Activated naive CD8-positive, alpha-beta T cell (primary cell): ENCODE measurements around the gene NUTM2B.
"Not testable (repeated sequence)": the region's sequence is repeated elsewhere in the genome, so short reads cannot be mapped to it uniquely, and the experiment has no call there.

Source experiments
- H3K27ac Mint-ChIP-seq: one replicate; pipeline ENCODE4 v1.8.0; 2021; ENCODE audit warnings: mixed read lengths
- H3K27me3 Mint-ChIP-seq: one replicate; pipeline ENCODE4 v1.8.0; 2021; ENCODE audit warnings: mixed read lengths
- H3K36me3 Mint-ChIP-seq: one replicate; pipeline ENCODE4 v1.8.0; 2021; ENCODE audit warnings: mixed read lengths
- H3K4me1 Mint-ChIP-seq: one replicate; pipeline ENCODE4 v1.8.0; 2021; ENCODE audit warnings: low read depth, mixed read lengths
- H3K4me3 Mint-ChIP-seq: one replicate; pipeline ENCODE4 v1.8.0; 2021; ENCODE audit warnings: mild to moderate bottlenecking, mixed read lengths
- H3K9me3 Mint-ChIP-seq: one replicate; pipeline ENCODE4 v1.8.0; 2021; ENCODE audit warnings: low read depth, mixed read lengths

The NUTM2B gene

DNA sequence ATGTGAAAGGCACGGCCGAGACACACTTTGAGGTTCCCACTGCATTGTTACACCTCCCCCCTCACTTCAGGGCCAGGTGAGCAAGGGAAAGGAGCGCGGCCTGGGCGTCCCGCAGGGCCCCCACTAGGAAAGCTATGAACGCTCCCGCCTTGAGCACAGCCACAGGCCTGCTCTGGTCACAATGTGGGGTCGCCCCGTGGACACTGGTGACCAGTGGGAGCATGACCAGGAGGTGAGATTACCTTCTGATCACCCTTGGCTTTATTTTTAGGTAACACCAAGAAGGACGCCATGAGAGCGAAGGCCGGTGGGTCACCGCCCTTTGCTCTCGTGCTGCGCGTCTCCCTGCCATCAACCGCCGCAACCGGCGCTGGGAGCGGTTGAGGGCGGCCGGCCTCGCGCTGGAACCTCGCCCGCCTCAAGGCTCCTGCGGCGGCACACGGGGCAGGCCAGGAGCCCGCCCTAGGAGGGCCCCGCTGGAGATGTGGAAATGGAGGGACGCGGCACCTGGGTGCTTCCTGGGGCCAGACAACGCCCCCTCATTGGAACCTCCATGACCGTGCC is 2.6 kb upstream of the NUTM2B start:
- not testable (repeated sequence) for H3K9me3 Mint-ChIP-seq, H3K4me3 Mint-ChIP-seq

DNA sequence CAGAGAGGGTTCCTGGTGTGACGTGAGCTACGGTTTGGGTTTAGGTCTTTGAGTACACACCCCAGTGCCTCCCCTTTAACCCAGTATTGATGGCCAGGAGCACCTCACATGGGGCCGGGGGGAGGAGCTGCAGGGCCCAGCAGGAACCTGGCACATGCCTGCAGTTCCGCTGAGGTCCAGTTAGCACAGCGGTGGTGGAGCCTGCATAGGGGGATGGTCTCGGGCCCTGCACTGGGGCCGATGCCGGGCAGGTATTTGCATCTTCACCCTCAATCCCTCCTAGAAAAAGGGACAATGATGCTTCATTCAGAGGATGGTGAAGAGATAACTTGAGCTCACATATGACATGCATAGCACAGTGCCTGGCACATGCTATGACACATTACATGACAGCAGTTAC is 4.0 kb downstream of the NUTM2B start:
- not testable (repeated sequence) for H3K27ac Mint-ChIP-seq, H3K9me3 Mint-ChIP-seq, H3K27me3 Mint-ChIP-seq, H3K36me3 Mint-ChIP-seq, H3K4me3 Mint-ChIP-seq, H3K4me1 Mint-ChIP-seq

More for the DNA sequence above, 2.6 kb upstream of the NUTM2B start:
- H3K36me3 Mint-ChIP-seq, H3K27ac Mint-ChIP-seq, H3K4me1 Mint-ChIP-seq, H3K27me3 Mint-ChIP-seq: not testable (repeated sequence)

DNA sequence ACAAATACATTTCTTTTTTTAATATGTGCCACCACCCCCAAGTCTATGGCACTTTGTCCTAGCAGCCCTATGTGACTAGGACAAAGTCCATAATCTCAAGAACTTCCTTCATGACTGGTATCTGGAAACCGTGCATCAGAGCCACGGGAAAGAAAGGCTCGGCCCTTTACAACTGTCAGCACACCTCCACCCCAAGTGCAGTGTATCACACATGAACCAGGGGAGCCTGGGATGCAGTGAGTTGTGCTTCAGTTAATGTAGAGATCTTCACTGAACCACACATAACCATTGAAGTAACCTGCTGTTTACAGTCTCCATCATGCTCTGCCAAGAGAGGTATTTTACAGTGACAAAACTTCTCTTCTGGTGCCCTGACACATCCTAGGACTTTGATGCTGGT is 11.9 kb downstream of the NUTM2B start:
- not testable (repeated sequence) for H3K9me3 Mint-ChIP-seq, H3K36me3 Mint-ChIP-seq, H3K27me3 Mint-ChIP-seq, H3K27ac Mint-ChIP-seq, H3K4me3 Mint-ChIP-seq, H3K4me1 Mint-ChIP-seq

DNA sequence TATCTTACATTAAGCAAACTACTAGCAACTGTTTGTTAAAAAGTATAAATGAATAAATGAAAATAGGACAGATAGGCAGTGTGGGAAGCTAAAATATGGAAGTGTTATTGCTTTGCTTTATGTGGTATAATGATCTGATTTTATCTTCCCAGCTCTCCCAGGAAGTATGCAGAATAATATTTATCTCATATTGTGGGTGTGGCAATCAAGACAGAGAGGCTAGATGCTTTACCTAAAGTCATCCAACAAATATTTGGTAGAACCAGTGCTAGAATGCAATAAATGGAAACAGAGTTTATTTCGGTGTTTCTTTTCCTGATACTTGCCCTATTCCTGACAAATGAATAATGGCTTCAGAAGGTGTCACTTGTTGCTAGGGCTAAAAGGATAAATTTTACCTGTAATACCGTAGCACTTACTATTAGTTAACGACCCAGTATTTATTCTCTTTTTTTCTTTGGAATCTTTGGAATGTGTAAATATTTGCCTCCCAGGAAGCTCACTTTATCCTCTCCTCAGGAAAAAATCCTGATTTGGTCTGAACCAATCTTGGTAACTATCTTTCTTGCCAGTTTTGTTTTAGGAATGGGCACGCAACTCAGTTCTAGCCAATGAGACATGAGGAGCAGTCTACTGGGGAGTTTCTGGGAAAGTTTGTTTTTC is 14.0 kb downstream of the NUTM2B start:
- not testable (repeated sequence) for H3K4me3 Mint-ChIP-seq, H3K27ac Mint-ChIP-seq, H3K27me3 Mint-ChIP-seq

DNA sequence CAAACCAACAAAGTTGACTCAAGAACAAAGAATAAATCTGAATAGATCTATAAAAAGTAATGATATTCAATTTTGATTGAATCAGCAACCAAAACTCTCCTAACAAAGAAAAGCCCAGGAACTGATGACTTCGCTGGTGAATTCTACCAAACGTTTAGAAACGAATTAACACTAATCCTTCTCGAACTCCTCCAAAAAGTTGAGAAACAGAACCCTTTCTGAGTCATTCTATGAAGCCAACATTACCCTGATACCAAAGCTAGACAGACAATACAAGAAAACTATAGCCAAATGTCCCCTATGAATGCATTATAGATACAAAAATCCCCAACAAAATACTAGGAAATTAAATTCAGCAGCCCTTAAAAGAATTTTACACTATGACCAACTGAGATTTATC is 17.0 kb downstream of the NUTM2B start:
- H3K27ac Mint-ChIP-seq, H3K27me3 Mint-ChIP-seq, H3K4me1 Mint-ChIP-seq, H3K9me3 Mint-ChIP-seq, H3K4me3 Mint-ChIP-seq, H3K36me3 Mint-ChIP-seq: not testable (repeated sequence)

More for the DNA sequence above, 14.0 kb downstream of the NUTM2B start:
- not testable (repeated sequence) for H3K4me1 Mint-ChIP-seq, H3K9me3 Mint-ChIP-seq, H3K36me3 Mint-ChIP-seq

DNA sequence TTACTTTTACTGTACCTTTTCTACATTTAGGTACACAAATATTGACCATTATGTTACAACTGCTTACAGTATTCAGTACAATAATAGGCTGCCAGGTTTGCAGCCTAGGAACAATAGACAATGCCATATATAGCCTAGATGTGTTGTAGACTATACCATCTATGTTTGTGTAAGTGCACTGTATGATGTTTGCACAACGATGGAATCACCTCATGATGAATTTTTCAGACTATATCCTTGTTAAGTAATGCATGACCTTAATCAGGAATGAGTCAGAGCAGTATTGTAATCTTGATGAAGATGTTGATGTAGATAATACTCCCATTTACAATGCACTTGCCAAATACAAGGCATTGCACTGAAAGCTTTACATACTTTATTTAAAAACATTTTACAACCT is 23.6 kb downstream of the NUTM2B start:
- not testable (repeated sequence) for H3K4me3 Mint-ChIP-seq, H3K36me3 Mint-ChIP-seq, H3K27me3 Mint-ChIP-seq, H3K4me1 Mint-ChIP-seq, H3K9me3 Mint-ChIP-seq, H3K27ac Mint-ChIP-seq

DNA sequence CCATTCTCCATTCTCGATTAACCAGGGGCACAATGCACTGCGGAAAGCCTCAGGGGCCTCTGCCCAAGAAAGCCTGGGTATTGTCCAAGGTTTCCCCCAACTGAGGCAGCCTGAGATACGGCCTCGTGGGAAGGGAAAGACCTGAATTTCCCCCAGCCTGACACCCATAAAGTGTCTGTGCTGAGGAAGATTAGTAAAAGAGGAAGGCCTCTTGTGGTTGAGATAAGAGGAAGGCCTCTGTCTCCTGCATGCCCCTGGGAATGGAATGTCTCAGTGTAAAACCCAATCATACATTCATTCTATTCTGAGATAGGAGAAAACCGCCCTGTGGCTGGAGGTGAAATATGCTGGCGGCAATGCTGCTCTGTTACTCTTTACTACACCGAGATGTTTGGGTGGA is 41.8 kb downstream of the NUTM2B start:
- H3K27me3 Mint-ChIP-seq, H3K27ac Mint-ChIP-seq, H3K9me3 Mint-ChIP-seq, H3K36me3 Mint-ChIP-seq, H3K4me1 Mint-ChIP-seq, H3K4me3 Mint-ChIP-seq: not testable (repeated sequence)

DNA sequence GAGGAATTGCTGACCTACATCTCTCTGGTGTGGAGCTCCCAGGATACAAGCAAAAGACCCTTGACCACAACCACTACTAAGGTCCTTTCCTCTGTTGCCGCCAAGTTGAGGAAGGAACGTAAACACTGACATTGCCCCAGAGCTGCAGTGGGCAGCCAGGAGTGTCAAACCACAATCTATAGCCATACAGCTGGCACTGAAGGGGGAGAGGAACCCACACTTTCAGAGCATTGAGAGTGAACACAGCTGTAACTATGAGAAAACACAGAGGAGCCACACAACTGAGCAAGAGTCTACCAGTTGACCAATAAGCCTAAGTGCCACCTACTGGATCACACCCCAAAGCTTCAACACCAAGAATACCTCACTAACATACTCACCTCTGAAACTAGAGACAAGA is 45.5 kb downstream of the NUTM2B start:
- H3K4me3 Mint-ChIP-seq, H3K27ac Mint-ChIP-seq, H3K27me3 Mint-ChIP-seq, H3K9me3 Mint-ChIP-seq: not testable (repeated sequence)
- Mint-ChIP-seq H3K36me3 (peaks cover 10% of the 10 kb centered on the region), H3K4me1 (peaks cover 16% of the 10 kb centered on the region)

DNA sequence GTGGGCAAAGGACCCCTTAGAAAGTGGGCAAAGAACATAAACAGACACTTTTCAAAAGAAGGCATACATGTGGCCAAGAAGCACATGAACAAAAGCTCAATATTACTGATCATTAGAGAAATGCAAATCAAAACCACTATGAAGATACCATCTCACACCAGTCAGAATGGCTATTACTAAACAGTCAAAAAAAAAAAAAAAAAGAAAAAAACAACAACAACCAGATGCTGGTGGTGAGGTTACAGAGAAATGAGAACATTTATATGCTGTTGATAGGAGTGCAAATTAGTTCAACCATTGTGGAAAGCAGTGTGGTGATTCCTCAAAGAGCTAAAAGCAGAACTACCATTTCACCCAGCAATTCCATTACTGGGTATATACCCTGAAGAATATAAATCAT is 50.6 kb downstream of the NUTM2B start:
- H3K27ac Mint-ChIP-seq, H3K9me3 Mint-ChIP-seq, H3K27me3 Mint-ChIP-seq, H3K4me3 Mint-ChIP-seq: not testable (repeated sequence)
- H3K4me1 Mint-ChIP-seq: peaks cover 19% of the 10 kb centered on the region
- peaks cover 12% of the 10 kb centered on the region for H3K36me3 Mint-ChIP-seq

DNA sequence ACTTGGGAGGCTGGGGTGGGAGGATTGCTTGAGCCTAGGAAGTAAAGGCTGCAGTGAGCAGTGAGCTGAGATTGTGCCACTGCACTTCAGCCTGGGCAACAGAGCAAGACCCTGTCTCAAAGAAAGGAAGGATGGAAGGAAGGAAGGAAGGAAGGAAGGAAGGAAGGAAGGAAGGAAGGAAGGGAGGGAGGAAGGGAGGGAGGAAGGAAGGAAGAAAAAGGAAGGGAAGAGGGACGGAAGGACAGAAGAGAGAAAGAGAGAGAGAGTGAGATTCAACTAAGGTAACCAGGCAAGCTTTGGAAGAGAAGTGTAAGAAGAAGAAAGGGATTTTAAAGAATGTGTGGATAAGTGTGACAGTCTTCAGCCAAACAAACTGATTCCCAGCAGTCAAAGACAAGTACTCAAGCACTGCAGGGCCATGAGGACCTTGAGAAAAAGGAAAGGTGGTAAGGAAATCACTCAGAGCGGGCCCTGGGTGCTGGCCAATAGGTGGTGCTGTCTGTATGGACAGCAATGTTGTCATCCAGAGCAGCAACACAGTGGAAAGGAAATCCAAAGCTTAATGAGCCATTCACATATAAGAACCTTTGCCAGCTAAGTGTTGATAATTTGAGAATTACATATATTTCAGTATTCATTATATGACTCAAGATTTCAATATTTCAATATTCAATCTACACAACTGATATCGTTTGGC is 55.4 kb downstream of the NUTM2B start:
- H3K36me3 Mint-ChIP-seq: peaks cover 14% of the 10 kb centered on the region
- not testable (repeated sequence) for H3K4me1 Mint-ChIP-seq, H3K9me3 Mint-ChIP-seq, H3K27ac Mint-ChIP-seq, H3K4me3 Mint-ChIP-seq, H3K27me3 Mint-ChIP-seq
